WTC11 (cell line): Measurements from ENCODE around the gene GALNTL6. TPM values are rescaled to one million over a fixed set of nuclear protein-coding genes. Genes with fewer than 3 reads are reported as not detected.

Source experiments
- ATAC-seq: fragments of 200-7000 bp; cut with Tn5 transposase; 2 replicates; pipeline ENCODE4 v1.10.0; 2021; ENCODE audit warnings: mild to moderate bottlenecking, moderate library complexity
- CTCF ChIA-PET: fragments of 300-600 bp; sonication (Branson Sonifier 250); formaldehyde crosslinking; loops from one replicate; lab custom pipeline; 2021; ENCODE audit warnings: antibody characterized with exemption; lab: Charles Lee
- POLR2A ChIA-PET: fragments of 350-600 bp; sonication (Branson Sonifier 250); formaldehyde crosslinking; loops from one replicate; lab custom pipeline; 2021; ENCODE audit warnings: antibody characterized with exemption; lab: Charles Lee
- DNase-seq: peaks from one replicate; pipeline ENCODE4 v3.0.0; 2021; ENCODE audit warnings: low spot score
- H3K27ac Mint-ChIP-seq: 2 replicates; pipeline ENCODE4 v1.8.0; 2021; ENCODE audit warnings: mixed read lengths
- H3K27me3 Mint-ChIP-seq: 2 replicates; pipeline ENCODE4 v1.8.0; 2021; ENCODE audit warnings: low read depth, mild to moderate bottlenecking, moderate library complexity, mixed read lengths
- H3K36me3 Mint-ChIP-seq: 2 replicates; pipeline ENCODE4 v1.8.0; 2021; ENCODE audit warnings: mixed read lengths
- H3K4me1 Mint-ChIP-seq: 2 replicates; pipeline ENCODE4 v1.8.0; 2022; ENCODE audit warnings: mixed read lengths
- H3K4me3 Mint-ChIP-seq: 2 replicates; pipeline ENCODE4 v1.8.0; 2021; ENCODE audit warnings: mild to moderate bottlenecking, moderate library complexity, mixed read lengths
- H3K9me3 Mint-ChIP-seq: 2 replicates; pipeline ENCODE4 v1.8.0; 2021; ENCODE audit warnings: mixed read lengths
- CREB1 ChIP-seq: sonication (generic); formaldehyde crosslinking; IDR thresholded peaks from 2 replicates; pipeline ENCODE4 v1.8.0; 2023; ENCODE audit warnings: mild to moderate bottlenecking, missing genetic modification reagents
- EMX1 ChIP-seq: fragments of 250-450 bp; sonication (Bioruptor Pico); IDR thresholded peaks from 2 replicates; pipeline ENCODE4 v1.8.0; 2021; ENCODE audit warnings: mild to moderate bottlenecking
- ERG ChIP-seq: fragments of 250-450 bp; sonication (Bioruptor Pico); IDR thresholded peaks from 2 replicates; pipeline ENCODE4 v1.8.0; 2021; ENCODE audit warnings: mild to moderate bottlenecking
- FOXJ3 ChIP-seq: sonication (generic); formaldehyde crosslinking; IDR thresholded peaks from 2 replicates; pipeline ENCODE4 v1.9.0; 2021; ENCODE audit warnings: missing genetic modification reagents, mild to moderate bottlenecking, borderline replicate concordance
- GTF2I ChIP-seq: fragments of 250-450 bp; sonication (Bioruptor Pico); conservative IDR thresholded peaks from 2 replicates; pipeline ENCODE4 v1.4.0; 2021; ENCODE audit warnings: mild to moderate bottlenecking
- HMGA2 ChIP-seq: fragments of 250-450 bp; sonication (Bioruptor Pico); IDR thresholded peaks from 2 replicates; pipeline ENCODE4 v1.4.0; 2021; ENCODE audit warnings: mild to moderate bottlenecking, moderate library complexity
- IRF1 ChIP-seq: sonication (generic); formaldehyde crosslinking; IDR thresholded peaks from 2 replicates; pipeline ENCODE4 v1.8.0; 2023; ENCODE audit warnings: missing genetic modification reagents
- MXD4 ChIP-seq: fragments of 250-450 bp; sonication (Bioruptor Pico); IDR thresholded peaks from 2 replicates; pipeline ENCODE4 v1.8.0; 2021; ENCODE audit warnings: mild to moderate bottlenecking, moderate library complexity, borderline replicate concordance
- OVOL2 ChIP-seq: fragments of 250-450 bp; sonication (Bioruptor Pico); IDR thresholded peaks from 2 replicates; pipeline ENCODE4 v1.9.0; 2021; ENCODE audit warnings: mild to moderate bottlenecking, borderline replicate concordance
- SOX15 ChIP-seq: fragments of 250-450 bp; sonication (Bioruptor Pico); IDR thresholded peaks from 2 replicates; pipeline ENCODE4 v1.9.0; 2021; ENCODE audit warnings: mild to moderate bottlenecking
- TEAD4 ChIP-seq: sonication (generic); formaldehyde crosslinking; IDR thresholded peaks from 2 replicates; pipeline ENCODE4 v1.8.0; 2022; ENCODE audit warnings: mild to moderate bottlenecking, missing genetic modification reagents
- TP53 ChIP-seq: sonication (generic); formaldehyde crosslinking; IDR thresholded peaks from 2 replicates; pipeline ENCODE4 v1.8.1; 2023; ENCODE audit warnings: mild to moderate bottlenecking, missing genetic modification reagents
- ZNF232 ChIP-seq: sonication (generic); formaldehyde crosslinking; IDR thresholded peaks from 2 replicates; pipeline ENCODE4 v1.8.0; 2022; ENCODE audit warnings: mild to moderate bottlenecking, missing genetic modification reagents
- ZNF317 ChIP-seq: sonication (generic); formaldehyde crosslinking; IDR thresholded peaks from 2 replicates; pipeline ENCODE4 v1.8.1; 2023; ENCODE audit warnings: low read depth, mild to moderate bottlenecking, moderate library complexity, missing genetic modification reagents, borderline replicate concordance
- total RNA-seq: library from RNA; stranded (reverse); gene quantifications from 3 replicates; pipeline ENCODE4 v1.2.3, GENCODE V29; 2021
- TF ChIP-seq, protein P1 (sequence below): sonication (generic); formaldehyde crosslinking; IDR thresholded peaks from 2 replicates; pipeline ENCODE4 v1.8.1; 2023; ENCODE audit warnings: mild to moderate bottlenecking, missing genetic modification reagents
- TF ChIP-seq, protein P2 (sequence below): sonication (generic); formaldehyde crosslinking; IDR thresholded peaks from 2 replicates; pipeline ENCODE4 v1.8.1; 2022; ENCODE audit warnings: missing genetic modification reagents, borderline replicate concordance
- TF ChIP-seq, protein P3 (sequence below): sonication (generic); formaldehyde crosslinking; IDR thresholded peaks from 2 replicates; pipeline ENCODE4 v1.8.1; 2023; ENCODE audit warnings: mild to moderate bottlenecking, missing genetic modification reagents, moderate library complexity
- TF ChIP-seq, protein P4 (sequence below): sonication (generic); formaldehyde crosslinking; IDR thresholded peaks from 2 replicates; pipeline ENCODE4 v1.8.1; 2023; ENCODE audit warnings: mild to moderate bottlenecking, missing genetic modification reagents
- TF ChIP-seq, protein P5 (sequence below): sonication (generic); formaldehyde crosslinking; IDR thresholded peaks from 2 replicates; pipeline ENCODE4 v1.8.1; 2023; ENCODE audit warnings: mild to moderate bottlenecking, missing genetic modification reagents, moderate library complexity

The GALNTL6 gene
- total RNA-seq, 1 experiment from 2014 or later: 0.24 TPM

GRCh38 chr4:172838111-172838510, 1024.9 kb downstream of the GALNTL6 start:
- H3K9me3 Mint-ChIP-seq: peaks cover 8% of the 10 kb centered on the region
- peak; percentile 73 for ATAC-seq

DNA sequence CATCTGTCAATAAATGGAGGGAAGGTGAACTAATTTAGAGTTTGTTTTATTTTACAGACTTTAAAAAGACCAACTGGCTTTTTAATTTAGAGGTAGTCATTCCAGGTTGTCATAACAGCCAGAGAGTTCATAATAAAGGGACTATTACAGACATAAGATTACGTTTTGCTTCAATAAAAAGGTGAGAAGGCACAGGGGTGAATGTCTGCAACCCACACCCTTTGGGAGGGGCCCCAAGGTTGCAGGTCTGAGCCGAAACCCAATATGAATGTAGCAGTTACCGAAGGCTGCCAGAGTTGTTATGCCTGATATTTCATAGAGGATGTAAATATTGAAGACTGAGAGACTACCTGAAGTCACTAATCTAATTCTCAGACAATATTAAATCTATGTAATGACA, 1025.7 kb downstream of the GALNTL6 start:
- Mint-ChIP-seq H3K27me3 (no peaks in the 10 kb centered on the region), H3K27ac (no peak overlapping the region), H3K9me3 (peaks cover 8% of the 10 kb centered on the region), H3K4me1 (peaks cover 21% of the 10 kb centered on the region), H3K4me3 (no peak overlapping the region), H3K36me3 (no peaks in the 10 kb centered on the region)
- no peak for TF ChIP-seq TP53 (CRISPR knock-in tag)
- no peak for TF ChIP-seq EMX1 (CRISPR knock-in tag)
- ATAC-seq (no peak), DNase-seq (no peak)
- POLR2A ChIA-PET: no interaction called here
- CTCF ChIA-PET: no interaction called here

More at GRCh38 chr4:172838111-172838510, 1024.9 kb downstream of the GALNTL6 start:
- TF ChIP-seq GTF2I (CRISPR knock-in tag): no peak
- no peak for TF ChIP-seq OVOL2 (CRISPR knock-in tag)
- TF ChIP-seq, protein P1, sequence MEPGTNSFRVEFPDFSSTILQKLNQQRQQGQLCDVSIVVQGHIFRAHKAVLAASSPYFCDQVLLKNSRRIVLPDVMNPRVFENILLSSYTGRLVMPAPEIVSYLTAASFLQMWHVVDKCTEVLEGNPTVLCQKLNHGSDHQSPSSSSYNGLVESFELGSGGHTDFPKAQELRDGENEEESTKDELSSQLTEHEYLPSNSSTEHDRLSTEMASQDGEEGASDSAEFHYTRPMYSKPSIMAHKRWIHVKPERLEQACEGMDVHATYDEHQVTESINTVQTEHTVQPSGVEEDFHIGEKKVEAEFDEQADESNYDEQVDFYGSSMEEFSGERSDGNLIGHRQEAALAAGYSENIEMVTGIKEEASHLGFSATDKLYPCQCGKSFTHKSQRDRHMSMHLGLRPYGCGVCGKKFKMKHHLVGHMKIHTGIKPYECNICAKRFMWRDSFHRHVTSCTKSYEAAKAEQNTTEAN (CRISPR knock-in tag): no peak
- no peak for TF ChIP-seq IRF1
- no peak for TF ChIP-seq ERG (CRISPR knock-in tag)
- TF ChIP-seq TEAD4 (CRISPR knock-in tag): no peak
- TF ChIP-seq, all 79 proteins: peak for 0
- Mint-ChIP-seq H3K27me3 (no peaks in the 10 kb centered on the region), H3K4me1 (peaks cover 16% of the 10 kb centered on the region), H3K36me3 (no peaks in the 10 kb centered on the region), H3K27ac (no peak overlapping the region), H3K4me3 (no peak overlapping the region)
- ChIA-PET CTCF (no interaction called here), POLR2A (no interaction called here)
- DNase-seq: peak; percentile 17

GRCh38 chr4:172842779-172843178, 1029.6 kb downstream of the GALNTL6 start:
- TF ChIP-seq ZNF317 (CRISPR knock-in tag): no peak
- TF ChIP-seq SOX15 (CRISPR knock-in tag): no peak
- no peak for TF ChIP-seq CREB1
- TF ChIP-seq MXD4 (CRISPR knock-in tag): no peak
- TF ChIP-seq, protein P2, sequence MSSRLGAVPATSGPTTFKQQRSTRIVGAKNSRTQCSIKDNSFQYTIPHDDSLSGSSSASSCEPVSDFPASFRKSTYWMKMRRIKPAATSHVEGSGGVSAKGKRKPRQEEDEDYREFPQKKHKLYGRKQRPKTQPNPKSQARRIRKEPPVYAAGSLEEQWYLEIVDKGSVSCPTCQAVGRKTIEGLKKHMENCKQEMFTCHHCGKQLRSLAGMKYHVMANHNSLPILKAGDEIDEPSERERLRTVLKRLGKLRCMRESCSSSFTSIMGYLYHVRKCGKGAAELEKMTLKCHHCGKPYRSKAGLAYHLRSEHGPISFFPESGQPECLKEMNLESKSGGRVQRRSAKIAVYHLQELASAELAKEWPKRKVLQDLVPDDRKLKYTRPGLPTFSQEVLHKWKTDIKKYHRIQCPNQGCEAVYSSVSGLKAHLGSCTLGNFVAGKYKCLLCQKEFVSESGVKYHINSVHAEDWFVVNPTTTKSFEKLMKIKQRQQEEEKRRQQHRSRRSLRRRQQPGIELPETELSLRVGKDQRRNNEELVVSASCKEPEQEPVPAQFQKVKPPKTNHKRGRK: no peak
- no peak for TF ChIP-seq ZNF232 (CRISPR knock-in tag)
- TF ChIP-seq, protein P3, sequence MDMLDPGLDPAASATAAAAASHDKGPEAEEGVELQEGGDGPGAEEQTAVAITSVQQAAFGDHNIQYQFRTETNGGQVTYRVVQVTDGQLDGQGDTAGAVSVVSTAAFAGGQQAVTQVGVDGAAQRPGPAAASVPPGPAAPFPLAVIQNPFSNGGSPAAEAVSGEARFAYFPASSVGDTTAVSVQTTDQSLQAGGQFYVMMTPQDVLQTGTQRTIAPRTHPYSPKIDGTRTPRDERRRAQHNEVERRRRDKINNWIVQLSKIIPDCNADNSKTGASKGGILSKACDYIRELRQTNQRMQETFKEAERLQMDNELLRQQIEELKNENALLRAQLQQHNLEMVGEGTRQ (CRISPR knock-in tag): no peak
- no peak for TF ChIP-seq HMGA2 (CRISPR knock-in tag)
- TF ChIP-seq, protein P4, sequence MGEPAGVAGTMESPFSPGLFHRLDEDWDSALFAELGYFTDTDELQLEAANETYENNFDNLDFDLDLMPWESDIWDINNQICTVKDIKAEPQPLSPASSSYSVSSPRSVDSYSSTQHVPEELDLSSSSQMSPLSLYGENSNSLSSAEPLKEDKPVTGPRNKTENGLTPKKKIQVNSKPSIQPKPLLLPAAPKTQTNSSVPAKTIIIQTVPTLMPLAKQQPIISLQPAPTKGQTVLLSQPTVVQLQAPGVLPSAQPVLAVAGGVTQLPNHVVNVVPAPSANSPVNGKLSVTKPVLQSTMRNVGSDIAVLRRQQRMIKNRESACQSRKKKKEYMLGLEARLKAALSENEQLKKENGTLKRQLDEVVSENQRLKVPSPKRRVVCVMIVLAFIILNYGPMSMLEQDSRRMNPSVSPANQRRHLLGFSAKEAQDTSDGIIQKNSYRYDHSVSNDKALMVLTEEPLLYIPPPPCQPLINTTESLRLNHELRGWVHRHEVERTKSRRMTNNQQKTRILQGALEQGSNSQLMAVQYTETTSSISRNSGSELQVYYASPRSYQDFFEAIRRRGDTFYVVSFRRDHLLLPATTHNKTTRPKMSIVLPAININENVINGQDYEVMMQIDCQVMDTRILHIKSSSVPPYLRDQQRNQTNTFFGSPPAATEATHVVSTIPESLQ (CRISPR knock-in tag): no peak
- TF ChIP-seq, protein P5, sequence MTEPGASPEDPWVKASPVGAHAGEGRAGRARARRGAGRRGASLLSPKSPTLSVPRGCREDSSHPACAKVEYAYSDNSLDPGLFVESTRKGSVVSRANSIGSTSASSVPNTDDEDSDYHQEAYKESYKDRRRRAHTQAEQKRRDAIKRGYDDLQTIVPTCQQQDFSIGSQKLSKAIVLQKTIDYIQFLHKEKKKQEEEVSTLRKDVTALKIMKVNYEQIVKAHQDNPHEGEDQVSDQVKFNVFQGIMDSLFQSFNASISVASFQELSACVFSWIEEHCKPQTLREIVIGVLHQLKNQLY: no peak
- no peak for TF ChIP-seq FOXJ3

More at GRCh38 chr4:172842779-172843178, 1029.6 kb downstream of the GALNTL6 start:
- Mint-ChIP-seq H3K27me3 (no peaks in the 10 kb centered on the region), H3K36me3 (no peaks in the 10 kb centered on the region), H3K4me3 (no peak overlapping the region), H3K4me1 (peaks cover 21% of the 10 kb centered on the region), H3K27ac (no peak overlapping the region), H3K9me3 (no peaks in the 10 kb centered on the region)
- ChIA-PET POLR2A (no interaction called here), CTCF (no interaction called here)
- DNase-seq (no peak), ATAC-seq (no peak)
